Measurements from ENCODE around the gene SRBD1.

The SRBD1 gene

GRCh38 chr2:45494978-45495293, 116.1 kb downstream of the SRBD1 start:
- no peak overlapping the region for H3K4me3 ChIP-seq (ENCODE audit: low read depth, low read length)

GRCh38 chr2:45494275-45494977, 116.6 kb downstream of the SRBD1 start:
- no peak overlapping the region for H3K4me3 ChIP-seq (ENCODE audit: low read depth, low read length)
- peak; percentile 47 for DNase-seq (ENCODE audit: low read depth)

More at GRCh38 chr2:45494978-45495293, 116.1 kb downstream of the SRBD1 start:
- no peak for DNase-seq (ENCODE audit: low read depth)

GRCh38 chr2:45484965-45485364, 126.1 kb downstream of the SRBD1 start:
- H3K4me3 ChIP-seq (ENCODE audit: low read depth, low read length) = no peak overlapping the region
- DNase-seq (ENCODE audit: low read depth) = no peak

GRCh38 chr2:45483997-45484396, 127.1 kb downstream of the SRBD1 start:
- H3K4me3 ChIP-seq (ENCODE audit: low read depth, low read length) = no peak overlapping the region
- no peak for DNase-seq (ENCODE audit: low read depth)

- no peak for DNase-seq (ENCODE audit: low read depth)
- H3K4me3 ChIP-seq (ENCODE audit: low read depth, low read length) = no peak overlapping the region
These were observed 133.5 kb downstream of the SRBD1 start for GRCh38 chr2:45477546-45477945.

GRCh38 chr2:45470531-45470930, 140.5 kb downstream of the SRBD1 start:
- peak; percentile 33 for DNase-seq (ENCODE audit: low read depth)
- no peak overlapping the region for H3K4me3 ChIP-seq (ENCODE audit: low read depth, low read length)

- DNase-seq (ENCODE audit: low read depth) = no peak
- no peak overlapping the region for H3K4me3 ChIP-seq (ENCODE audit: low read depth, low read length)
These were observed 141.6 kb downstream of the SRBD1 start for GRCh38 chr2:45469314-45470099.

GRCh38 chr2:45468279-45468678, 142.8 kb downstream of the SRBD1 start:
- no peak overlapping the region for H3K4me3 ChIP-seq (ENCODE audit: low read depth, low read length)

GRCh38 chr2:45466053-45466452, 145.0 kb downstream of the SRBD1 start:
- no peak for DNase-seq (ENCODE audit: low read depth)
- no peak overlapping the region for H3K4me3 ChIP-seq (ENCODE audit: low read depth, low read length)

More at GRCh38 chr2:45468279-45468678, 142.8 kb downstream of the SRBD1 start:
- DNase-seq (ENCODE audit: low read depth) = no peak

GRCh38 chr2:45460825-45461224, 150.2 kb downstream of the SRBD1 start:
- DNase-seq (ENCODE audit: low read depth) = no peak
- H3K4me3 ChIP-seq (ENCODE audit: low read depth, low read length) = no peak overlapping the region

- no peak overlapping the region for H3K4me3 ChIP-seq (ENCODE audit: low read depth, low read length)
- DNase-seq (ENCODE audit: low read depth) = no peak
These were observed 151.2 kb downstream of the SRBD1 start for GRCh38 chr2:45459860-45460259.

- no peak for DNase-seq (ENCODE audit: low read depth)
- H3K4me3 ChIP-seq (ENCODE audit: low read depth, low read length) = no peak overlapping the region
These were observed 152.0 kb downstream of the SRBD1 start for GRCh38 chr2:45458909-45459563.

GRCh38 chr2:45457211-45457945, 153.7 kb downstream of the SRBD1 start:
- no peak for DNase-seq (ENCODE audit: low read depth)

GRCh38 chr2:45452866-45453265, 158.2 kb downstream of the SRBD1 start:
- peak; percentile 83 for DNase-seq (ENCODE audit: low read depth)
- H3K4me3 ChIP-seq (ENCODE audit: low read depth, low read length) = no peak overlapping the region

More at GRCh38 chr2:45457211-45457945, 153.7 kb downstream of the SRBD1 start:
- H3K4me3 ChIP-seq (ENCODE audit: low read depth, low read length) = no peak overlapping the region

- H3K4me3 ChIP-seq (ENCODE audit: low read depth, low read length) = no peak overlapping the region
- no peak for DNase-seq (ENCODE audit: low read depth)
These were observed 160.4 kb downstream of the SRBD1 start for GRCh38 chr2:45450634-45451033.

GRCh38 chr2:45448217-45448616, 162.8 kb downstream of the SRBD1 start:
- DNase-seq (ENCODE audit: low read depth) = no peak
- H3K4me3 ChIP-seq (ENCODE audit: low read depth, low read length) = no peak overlapping the region

- no peak overlapping the region for H3K4me3 ChIP-seq (ENCODE audit: low read depth, low read length)
- no peak for DNase-seq (ENCODE audit: low read depth)
These were observed 165.1 kb downstream of the SRBD1 start for GRCh38 chr2:45446016-45446415.

GRCh38 chr2:45445037-45445436, 166.0 kb downstream of the SRBD1 start:
- no peak overlapping the region for H3K4me3 ChIP-seq (ENCODE audit: low read depth, low read length)
- peak; percentile 51 for DNase-seq (ENCODE audit: low read depth)

GRCh38 chr2:45443012-45443411, 168.1 kb downstream of the SRBD1 start:
- H3K4me3 ChIP-seq (ENCODE audit: low read depth, low read length) = no peak overlapping the region
- no peak for DNase-seq (ENCODE audit: low read depth)

- no peak for DNase-seq (ENCODE audit: low read depth)
These were observed 169.0 kb downstream of the SRBD1 start for GRCh38 chr2:45442026-45442425.

More at GRCh38 chr2:45442026-45442425, 169.0 kb downstream of the SRBD1 start:
- no peak overlapping the region for H3K4me3 ChIP-seq (ENCODE audit: low read depth, low read length)
